NCI-H2196 (cell line): ENCODE measurements around the gene TTLL11.

ENCODE experiments used
- DNase-seq: peaks from one replicate; lab custom pipeline; 2025; ENCODE audit not compliant: unreplicated experiment; lab: John Stamatoyannopoulos, UW

TTLL11 gene

DNA sequence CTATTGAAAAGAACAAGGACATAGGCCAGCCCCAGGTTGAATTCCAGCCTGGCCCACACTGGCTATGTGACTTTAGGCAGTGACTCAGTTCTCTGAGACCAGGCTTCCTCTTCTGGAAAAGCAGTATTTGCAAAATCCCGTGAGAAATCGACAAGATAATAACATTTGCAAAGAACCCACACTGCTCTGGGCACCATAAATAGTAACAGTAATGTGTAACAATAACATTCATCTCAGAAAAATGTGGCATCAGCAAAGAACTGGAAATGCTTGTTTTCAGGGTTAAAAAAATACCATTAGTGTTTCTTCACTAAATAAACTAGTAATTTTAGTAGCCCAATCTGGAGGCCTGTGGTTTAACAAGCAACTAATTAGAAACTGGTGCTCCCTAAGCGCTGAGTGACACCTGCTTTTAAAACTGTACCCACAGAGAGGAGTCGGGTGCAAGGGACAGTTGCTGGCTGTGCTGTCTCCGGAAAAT, 148.4 kb downstream of the TTLL11 start:
- no peak for DNase-seq

DNA sequence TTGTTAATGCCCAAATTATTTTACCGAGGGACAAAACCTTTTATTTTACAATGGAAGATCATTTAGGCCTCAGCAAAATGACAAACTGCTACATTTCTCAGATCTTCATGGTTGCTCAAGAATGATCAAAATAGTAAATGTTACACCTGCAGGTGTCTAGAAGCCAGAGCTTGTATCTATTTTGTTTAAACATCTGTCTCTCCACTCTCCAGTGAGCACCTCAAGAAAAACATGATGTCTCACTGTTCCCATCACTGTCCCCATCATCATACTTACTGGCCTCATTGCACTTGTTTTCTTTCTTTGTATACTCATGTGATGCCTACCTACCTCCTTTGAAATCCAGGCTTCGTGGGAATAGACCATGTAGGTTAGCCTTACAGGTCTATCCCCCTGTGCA, 149.6 kb downstream of the TTLL11 start:
- no peak for DNase-seq

DNA sequence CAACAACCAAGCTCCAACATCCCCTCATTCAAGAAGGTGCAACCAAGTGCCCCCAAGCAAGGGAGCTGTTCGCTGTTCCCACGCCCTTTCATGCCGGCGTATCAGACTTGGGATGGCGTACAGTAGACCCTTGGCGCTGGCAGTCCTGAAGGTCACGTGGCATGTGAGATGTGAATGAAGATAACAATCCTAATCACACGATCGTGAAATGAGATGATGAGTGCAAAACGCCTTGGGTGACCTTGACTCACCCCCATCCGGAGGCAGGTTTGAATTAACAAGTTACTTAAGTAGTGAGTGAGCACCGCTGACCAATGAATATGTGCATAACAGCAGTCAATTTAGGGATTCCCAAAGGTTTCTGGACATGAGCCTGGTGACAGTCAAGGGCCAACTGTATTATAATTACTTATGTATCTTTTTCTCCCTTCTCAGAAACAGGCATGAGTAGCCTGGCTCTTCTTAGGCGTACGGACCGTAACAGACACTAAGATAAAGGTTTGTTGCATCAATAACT, 150.2 kb downstream of the TTLL11 start:
- no peak for DNase-seq

DNA sequence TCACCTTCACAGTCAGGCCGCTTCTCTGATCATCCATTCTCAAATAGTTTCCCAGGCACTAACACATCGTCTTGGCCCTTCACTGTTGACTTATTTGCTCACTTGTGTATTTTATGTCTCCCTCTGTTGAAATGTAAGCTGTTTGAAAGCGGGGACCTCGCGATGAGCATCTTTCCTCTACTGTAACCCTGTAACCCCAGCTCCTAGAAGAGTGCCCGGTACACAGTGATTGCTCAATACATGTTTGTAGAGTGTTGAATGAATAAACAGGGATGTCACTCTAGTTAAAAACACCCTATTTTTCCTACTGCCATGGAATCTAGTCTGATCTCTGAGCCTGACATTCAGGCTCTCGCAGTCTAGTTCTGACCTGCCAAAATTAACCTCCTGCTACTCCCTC, 150.8 kb downstream of the TTLL11 start:
- no peak for DNase-seq

DNA sequence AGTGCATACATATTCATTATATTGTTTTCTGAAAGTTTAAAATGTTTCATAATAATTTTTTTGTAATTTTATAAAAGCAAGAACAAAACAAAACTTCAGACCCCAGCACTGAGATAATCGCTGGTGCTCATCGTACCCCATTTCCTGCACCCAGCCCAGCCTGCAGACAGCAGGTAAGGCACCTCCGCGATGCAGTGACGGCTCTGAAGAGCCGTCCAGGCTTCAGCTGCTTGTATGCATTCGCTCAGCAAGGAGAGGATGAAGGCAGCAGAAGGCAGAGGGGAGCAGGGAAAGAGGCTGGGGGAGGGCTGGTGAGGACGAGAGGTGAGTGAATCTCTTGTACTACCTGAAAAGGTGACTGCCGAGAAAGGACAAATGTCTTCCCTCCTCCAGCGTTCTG, 153.5 kb downstream of the TTLL11 start:
- DNase-seq = no peak

DNA sequence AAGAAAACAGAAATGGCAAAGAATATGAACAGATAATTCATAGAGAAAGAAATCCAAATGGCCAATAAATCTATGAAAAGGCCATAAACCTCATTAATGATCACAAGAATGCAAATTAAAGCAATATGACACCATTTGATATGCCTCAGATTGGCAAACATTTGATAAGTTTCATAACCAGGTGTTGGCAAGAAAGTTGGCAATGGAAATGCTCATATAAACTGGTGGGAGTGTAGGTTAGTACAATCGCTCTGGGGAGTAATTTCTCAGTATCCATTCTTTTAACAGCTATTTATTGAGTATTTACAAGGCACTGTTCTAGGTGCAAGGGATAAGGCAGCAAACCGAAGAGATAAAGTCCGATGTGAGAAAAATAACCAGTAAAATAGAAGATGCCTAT, 154.5 kb downstream of the TTLL11 start:
- no peak for DNase-seq

DNA sequence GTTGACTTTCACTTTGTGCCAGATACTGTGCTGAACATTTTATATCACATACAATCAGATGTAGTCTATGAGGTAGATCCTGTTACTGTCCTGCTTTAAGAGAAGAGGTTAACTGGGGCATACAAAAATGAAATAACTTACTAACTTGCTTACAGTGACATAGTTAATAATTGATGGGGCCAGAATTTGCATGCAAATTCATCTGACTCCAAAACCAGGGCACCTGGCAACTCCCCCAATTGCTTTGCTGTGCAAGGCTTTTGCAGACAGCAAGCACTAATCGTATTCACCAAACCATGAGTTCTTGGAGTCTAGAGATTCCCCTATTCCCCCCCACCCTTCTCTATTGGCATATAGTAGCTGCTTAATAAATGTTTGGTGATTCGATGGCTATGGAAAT, 155.9 kb downstream of the TTLL11 start:
- no peak for DNase-seq

DNA sequence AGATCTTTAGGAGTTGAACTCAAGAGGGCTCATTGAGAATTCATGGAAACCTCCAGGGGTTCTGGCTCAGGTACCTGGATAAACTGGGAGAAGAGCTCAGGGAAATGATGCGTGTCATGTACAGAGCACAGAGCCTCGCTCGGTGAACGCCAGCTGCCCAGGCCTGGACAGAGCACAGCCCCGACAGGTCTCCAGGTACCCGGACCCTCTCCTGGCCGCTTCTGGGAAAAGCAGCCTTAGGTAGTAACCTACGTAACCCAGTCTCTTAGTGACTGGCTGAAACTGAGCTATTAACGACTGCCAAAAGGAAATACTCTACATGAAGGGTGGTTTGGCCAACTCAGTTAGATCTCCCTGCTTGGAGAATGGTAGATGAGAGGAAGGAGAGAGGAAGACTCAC, 157.4 kb downstream of the TTLL11 start:
- DNase-seq = no peak

DNA sequence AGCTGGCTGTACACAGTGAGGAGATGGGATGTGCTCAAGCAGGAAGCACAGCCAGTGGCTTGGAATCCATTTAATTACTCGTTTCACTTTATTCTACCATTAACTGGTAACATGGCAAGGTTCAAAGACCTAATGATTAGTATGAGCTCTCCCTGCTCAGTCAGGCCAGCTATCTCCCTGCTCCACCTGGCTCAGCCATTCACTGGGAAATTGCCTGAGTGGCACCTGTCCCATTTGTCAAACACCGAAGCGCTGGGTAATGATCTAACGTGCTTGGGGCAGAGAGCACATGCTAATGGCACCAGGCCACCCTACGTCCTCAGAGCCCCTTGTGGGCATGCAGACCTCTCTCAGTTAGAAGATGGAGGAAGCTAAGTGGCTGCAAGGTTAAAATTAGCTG, 162.2 kb downstream of the TTLL11 start:
- DNase-seq = no peak

DNA sequence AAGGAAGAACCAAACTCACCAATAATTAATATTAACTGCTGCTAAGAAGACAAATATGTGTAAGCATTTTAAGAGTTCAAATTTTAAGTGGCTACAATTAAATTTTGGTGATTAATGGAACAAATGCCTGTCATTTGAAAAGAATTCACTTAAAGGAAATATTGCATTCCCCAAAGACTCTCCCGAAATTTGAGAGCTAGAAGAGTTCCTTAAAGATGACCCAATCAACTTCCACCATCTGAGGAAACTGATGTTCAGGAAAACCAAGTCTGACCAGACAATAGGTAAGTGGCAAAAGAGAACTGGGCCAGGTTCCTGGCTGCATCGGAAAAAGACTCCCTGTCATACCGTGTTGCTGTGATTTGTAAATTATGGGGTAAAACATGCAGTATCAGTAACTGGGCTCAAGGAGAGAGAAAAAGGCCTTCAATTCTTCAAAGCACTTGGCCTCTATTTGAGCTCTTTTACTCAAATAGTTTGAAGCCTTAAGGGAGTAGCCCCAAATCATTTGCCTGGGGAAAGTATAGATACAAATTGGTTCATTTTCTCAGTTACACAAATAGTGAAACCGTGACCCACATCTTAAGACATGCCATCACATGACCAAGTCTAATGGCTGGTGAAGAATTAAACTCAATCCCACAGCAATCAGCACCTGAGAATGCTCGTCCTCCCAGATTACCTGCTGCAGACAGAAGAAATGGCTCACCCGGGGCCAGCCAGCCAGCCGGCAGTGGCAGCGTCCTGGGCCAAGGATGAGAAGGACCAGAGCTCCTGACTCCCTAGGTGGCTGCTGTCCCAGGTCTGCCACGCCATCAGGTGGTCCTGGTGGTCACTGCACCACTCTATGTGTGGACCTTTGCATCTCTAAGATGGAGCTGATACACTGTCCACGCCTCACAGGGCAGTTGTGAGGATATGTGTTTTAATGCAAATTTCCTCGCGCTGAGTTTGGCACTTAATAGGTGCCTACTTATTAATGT, 162.9 kb downstream of the TTLL11 start:
- DNase-seq = peak; percentile 9

DNA sequence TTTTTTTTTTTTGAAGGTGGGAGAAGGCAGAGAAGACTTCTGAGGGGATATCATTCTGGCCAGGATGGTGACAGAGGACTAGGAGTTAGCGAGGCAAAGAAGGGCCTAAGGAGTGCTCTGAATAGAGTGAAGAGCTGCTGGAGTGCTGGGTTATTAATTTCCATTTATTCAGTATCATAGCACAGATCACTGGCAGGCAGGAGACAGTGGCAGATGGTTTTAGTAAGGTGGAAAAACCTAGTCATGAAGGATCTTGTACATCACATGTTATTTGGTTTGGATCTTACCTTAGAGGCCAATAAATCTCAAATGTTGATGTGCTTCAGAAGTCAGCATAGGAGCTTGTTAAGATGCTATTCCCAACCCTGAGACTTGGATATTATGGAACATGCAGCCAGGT, 165.5 kb downstream of the TTLL11 start:
- no peak for DNase-seq

DNA sequence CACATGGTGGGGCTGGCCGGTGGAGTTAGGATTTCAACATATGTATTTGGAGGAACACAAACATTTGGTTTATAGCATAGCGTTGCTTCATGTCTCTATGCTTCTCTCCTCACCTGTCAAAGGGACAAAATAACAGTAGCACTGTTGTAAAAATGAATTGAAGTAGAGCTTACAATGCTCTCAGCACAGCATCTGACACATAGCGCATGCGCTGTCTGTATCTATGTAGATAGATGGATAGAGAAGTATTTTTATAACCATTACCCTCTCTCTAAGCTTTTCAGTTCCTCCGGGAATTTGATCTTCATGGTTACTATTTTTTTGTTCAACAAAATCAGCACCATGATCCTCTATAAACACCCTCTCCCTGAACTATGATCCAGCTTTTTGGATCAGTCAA, 166.0 kb downstream of the TTLL11 start:
- DNase-seq = no peak

DNA sequence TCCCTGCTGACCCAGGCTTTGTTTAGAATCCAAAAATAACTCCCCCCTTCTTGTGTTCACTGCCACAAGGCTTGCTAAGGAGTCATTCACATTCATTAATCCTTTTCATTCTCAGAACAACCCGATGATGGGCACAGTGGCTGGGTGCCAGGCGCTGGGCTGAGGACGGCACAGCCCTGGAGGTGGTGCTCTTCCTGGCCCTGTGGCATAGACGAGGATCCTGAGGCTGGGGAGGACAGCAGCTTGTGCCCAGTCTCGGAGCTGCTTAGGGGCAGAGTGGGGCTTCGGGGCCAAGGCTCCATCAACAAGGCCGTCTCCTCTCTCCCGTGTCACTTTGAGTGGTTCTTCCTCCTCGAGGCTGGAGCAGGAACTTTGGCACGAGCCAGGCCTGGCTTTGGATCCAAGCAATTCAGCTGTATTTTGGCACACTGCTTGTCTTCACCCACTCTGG, 166.7 kb downstream of the TTLL11 start:
- DNase-seq = no peak

DNA sequence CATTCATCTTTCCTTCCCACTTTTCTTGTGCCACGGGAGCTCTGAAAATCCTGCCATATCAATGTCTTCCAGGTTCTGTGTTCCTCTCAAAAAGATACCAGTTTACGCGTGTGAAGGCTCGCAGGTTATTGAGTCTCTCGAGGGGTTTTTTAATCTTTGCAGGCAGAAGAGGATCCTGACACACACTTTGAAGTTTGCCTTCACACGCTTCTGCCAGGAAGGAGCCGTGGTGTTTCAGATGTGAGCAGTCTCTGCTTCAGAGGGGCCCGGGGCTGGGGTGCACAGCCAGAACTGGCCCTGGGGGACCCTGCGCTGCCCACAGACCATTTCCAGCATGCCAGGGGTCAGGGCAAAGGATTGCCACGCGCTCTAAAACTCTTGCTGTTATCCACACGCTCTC, 167.2 kb downstream of the TTLL11 start:
- no peak for DNase-seq

DNA sequence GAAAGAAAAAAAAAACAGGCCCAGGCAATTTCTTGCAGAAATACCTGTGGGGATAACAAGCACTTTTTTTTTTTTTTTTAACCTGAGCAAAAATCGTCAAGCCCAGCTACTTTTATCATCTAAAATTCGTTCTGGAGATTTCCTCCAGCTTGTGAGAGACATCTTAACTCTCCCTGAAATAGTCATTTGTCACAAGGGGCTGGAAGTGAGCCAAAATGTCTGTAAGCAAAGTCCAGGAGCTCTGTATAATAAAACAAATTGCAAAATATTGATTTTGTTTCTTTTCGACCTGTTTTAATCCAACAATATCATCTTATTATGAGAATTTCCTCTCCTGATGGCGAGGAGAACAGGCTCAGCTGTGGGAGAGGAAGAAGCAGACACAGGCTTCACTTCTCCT, 168.4 kb downstream of the TTLL11 start:
- DNase-seq = no peak

DNA sequence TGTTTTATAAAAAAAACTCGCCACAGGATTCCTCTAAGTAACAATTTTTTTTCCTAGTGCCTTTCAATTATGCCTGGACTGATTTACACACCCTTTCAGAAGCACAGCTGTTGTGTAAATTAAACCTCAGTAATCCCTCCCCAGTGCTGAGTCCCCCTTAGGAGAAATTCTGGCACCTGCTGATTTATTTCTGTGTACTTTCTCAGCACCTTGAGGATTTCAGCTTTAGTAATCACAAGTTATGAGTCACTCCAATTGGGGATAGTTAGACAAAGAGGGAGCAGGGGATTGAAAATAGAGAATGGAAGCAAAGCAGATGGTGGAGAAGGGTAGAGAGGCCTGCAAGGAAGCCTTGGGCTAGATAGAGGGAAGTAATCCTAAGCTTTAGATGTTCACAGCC, 171.7 kb downstream of the TTLL11 start:
- DNase-seq = no peak

DNA sequence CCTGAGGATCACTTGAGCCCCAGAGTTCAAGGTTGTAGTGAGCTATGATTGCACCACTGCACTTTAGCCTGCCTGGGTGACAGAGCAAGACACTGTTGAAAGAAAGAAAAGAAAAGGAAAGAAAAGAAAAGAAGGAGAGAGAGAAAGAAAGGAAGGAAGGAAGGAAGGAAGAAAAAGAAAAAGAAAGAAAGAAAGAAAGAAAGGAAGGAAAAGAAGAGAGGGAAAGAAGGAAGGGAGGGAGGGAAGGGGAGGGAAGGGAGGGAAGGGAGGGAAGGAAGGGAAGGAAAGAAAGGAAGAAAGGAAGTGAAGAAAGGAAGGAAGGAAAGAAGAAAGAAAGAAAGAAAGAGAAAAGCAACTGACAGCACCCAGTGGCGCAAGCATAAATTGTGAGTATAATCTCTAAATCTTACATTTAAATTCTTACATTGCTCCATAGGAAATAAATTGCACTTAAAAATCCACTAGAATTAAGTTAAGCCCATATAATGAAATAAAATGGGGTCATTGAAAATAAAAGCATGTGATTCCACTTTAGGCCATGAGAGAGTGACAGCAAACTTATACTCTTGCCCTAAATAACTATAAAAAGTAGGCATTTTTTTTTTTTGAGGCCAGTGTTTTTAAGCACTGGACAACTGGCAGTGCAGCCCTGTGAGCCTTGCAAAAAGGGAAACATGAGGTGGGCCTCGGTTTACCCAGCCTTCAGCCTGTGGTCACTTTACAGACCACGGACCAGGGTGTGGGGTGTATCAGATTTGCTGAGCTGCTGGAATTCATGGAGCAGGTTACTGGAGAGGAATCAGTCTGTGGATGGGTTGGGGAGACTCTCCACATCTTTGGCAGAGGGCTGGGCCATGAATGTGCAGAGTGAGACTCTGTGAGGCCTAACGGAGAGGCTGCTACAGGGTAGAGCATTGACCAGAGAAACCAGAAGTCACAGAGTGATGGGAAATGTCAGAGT, 175.5 kb downstream of the TTLL11 start:
- no peak for DNase-seq

DNA sequence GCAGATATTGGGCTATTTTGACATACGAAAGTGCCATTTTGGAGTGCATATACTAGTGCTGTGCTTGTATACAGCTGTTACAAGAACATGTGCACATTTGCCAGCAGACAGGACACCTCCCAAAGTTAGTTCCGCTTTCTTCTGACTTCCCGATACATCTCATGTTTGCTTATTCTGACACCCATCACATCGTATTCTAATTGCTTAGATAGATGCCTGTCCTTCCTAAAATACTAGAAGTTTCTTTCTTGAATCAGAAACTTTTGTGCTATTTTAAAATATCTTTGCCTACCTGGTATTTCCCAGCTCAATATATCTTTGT, 177.8 kb downstream of the TTLL11 start:
- no peak for DNase-seq

DNA sequence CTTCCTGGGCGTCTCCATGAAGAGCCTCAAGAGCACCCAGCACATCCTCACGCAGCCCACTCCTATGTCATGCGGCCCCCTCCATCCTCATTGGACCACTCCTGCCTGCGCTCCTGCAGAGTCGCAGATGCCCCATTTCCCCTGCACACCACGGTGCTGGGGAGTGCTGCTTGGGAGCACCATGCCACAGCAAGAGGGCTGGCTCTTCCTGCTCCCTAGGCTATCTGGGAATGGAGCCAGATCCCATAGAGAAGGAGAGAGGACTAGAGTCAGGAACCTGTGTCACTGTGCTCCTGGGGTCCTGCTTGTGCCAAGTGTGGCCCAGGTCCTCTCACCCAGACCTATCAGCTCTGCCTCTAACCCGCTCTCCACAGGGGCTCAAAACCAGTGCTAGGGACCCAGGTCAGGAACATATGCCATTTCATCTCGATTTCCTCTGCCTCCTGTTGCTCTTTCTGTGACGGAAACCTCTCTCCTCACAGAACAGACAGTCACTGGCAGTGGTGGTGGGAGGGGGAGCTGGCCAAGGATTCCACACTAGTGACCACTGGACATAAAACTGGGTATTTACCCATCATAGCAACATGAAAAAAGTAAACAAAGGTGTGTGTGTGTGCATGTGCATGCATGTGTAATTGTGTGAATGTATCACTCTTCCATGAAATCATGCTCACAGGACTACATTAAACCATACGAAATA, 178.4 kb downstream of the TTLL11 start:
- peak; percentile 15 for DNase-seq

DNA sequence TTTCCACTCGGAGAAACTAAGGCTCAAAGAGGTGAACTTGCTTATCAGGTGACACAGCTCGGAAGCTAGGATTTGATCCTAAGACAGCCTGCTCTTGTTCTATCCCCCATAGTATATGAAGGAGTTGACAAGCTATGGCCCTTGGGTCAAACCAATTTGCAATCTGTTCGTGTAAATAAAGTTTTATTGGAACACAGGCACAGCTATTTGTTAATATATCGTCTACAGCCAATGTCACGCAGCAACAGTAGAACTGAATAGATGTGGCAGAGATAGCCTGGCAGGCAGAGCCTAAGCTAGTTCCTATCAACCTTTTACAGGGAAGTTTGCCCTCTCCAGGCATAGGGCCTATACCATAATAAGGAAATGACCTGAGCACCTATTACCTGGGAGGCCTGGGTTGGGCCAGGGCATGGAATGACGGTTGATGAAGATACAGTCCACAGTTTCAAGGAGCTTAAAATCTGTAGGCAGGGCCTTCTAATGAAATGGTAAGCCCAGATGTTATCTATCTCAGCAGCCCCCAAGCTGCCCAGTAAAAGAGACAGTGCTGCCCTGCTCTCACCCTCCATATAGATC, 179.0 kb downstream of the TTLL11 start:
- no peak for DNase-seq
